ENCODE results near the gene RPL38.

RPL38 gene

GRCh38 chr17:74216505-74216904, 13.0 kb downstream of the RPL38 start:
- ChIA-PET CTCF (interaction anchor here (1.3 to 1.7 kb wide), 2 partner anchors 12 to 13 kb away, joined by 3 to 5 read pairs; partner anchors contain the start of gene RPL38), POLR2A (no interaction called here)
- DNase-seq (ENCODE audit: extremely low spot score): no peak
- no peak for TF ChIP-seq CTCF (IDR thresholded peaks at IDR 0.05; ENCODE audit: control extremely low read depth, extremely low read depth, low read depth, missing control alignments)

DNA sequence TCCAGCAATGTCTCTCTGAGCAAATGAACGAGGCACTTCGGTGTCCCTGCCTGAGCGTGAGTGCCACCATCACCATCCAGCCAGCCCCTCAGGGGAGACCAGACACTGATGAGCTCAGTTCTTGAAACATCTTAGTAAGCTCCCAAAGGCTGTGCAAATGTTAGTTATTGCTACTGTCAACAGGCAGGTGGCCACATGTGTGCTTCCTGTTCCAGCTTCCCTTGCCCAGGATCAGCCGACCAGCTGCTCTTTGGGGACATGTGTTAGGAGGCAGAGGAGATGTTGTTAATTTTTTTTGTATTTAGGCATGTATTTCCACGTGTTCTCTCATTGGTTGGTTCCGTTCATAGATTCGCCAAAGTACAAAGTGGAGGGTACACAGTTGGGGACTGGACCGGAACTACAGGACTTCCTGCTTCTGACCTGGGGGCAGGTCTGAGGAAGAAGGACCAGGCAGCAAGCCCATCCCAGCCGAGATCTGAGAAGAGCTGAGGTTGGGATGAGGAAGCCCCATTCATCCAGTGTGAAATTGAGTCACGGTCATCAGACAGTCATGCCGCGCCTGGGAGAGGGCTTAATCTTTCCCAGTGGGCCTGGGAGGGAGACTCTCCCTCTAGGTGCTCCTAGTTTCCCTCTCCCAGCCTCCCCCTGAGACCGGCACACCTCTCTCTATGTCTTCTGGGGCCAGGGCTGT, 13.7 kb downstream of the RPL38 start:
- no peak for TF ChIP-seq CTCF (IDR thresholded peaks at IDR 0.05; ENCODE audit: control extremely low read depth, extremely low read depth, low read depth, missing control alignments)
- ChIA-PET CTCF (interaction anchor here (1.3 to 1.7 kb wide), 4 partner anchors 9 to 17 kb away, joined by 3 to 5 read pairs (median 3); partner anchors contain the start of gene RPL38), POLR2A (no interaction called here)
- DNase-seq (ENCODE audit: extremely low spot score): no peak

- TF ChIP-seq CTCF (IDR thresholded peaks at IDR 0.05; ENCODE audit: control extremely low read depth, extremely low read depth, low read depth, missing control alignments): no peak
Measured at GRCh38 chr17:74217888-74218287, 14.4 kb downstream of the RPL38 start.

GRCh38 chr17:74218436-74218835, 15.0 kb downstream of the RPL38 start:
- DNase-seq (ENCODE audit: extremely low spot score): no peak
- ChIA-PET POLR2A (no interaction called here), CTCF (interaction anchor here (1.2 to 1.5 kb wide), 2 partner anchors 9 to 16 kb away, joined by 3 read pairs; no protein-coding TSS in a partner anchor)
- no peak for TF ChIP-seq CTCF (IDR thresholded peaks at IDR 0.05; ENCODE audit: control extremely low read depth, extremely low read depth, low read depth, missing control alignments)

More at GRCh38 chr17:74217888-74218287, 14.4 kb downstream of the RPL38 start:
- no peak for DNase-seq (ENCODE audit: extremely low spot score)
- ChIA-PET CTCF (interaction anchor here (1.3 to 1.7 kb wide), 4 partner anchors 8 to 16 kb away, joined by 3 to 5 read pairs (median 3); partner anchors contain the start of gene RPL38), POLR2A (no interaction called here)

GRCh38 chr17:74219576-74220133, 16.2 kb downstream of the RPL38 start:
- no peak for DNase-seq (ENCODE audit: extremely low spot score)
- CTCF ChIA-PET: interaction anchor here (1.3 kb wide), 1 partner anchor 8 kb away, joined by 6 read pairs; no protein-coding TSS in a partner anchor
- no peak for TF ChIP-seq CTCF (IDR thresholded peaks at IDR 0.05; ENCODE audit: control extremely low read depth, extremely low read depth, low read depth, missing control alignments)
- POLR2A ChIA-PET: interaction anchor here (0.5 kb wide), 1 partner anchor 15 kb away, joined by 3 read pairs; no protein-coding TSS in a partner anchor

- TF ChIP-seq CTCF (IDR thresholded peaks at IDR 0.05; ENCODE audit: control extremely low read depth, extremely low read depth, low read depth, missing control alignments): no peak
- CTCF ChIA-PET: interaction anchor here (1.3 kb wide), 1 partner anchor 9 kb away, joined by 6 read pairs; no protein-coding TSS in a partner anchor
- POLR2A ChIA-PET: interaction anchor here (0.5 kb wide), 1 partner anchor 14 kb away, joined by 3 read pairs; no protein-coding TSS in a partner anchor
- DNase-seq (ENCODE audit: extremely low spot score): no peak
Measured at GRCh38 chr17:74220219-74220618, 16.7 kb downstream of the RPL38 start.

Measured in GM10248 (cell line).